Osteocyte (in vitro differentiated cells): ENCODE results near the gene AIPL1. TPM values are rescaled to one million over a fixed set of nuclear protein-coding genes. Genes with fewer than 3 reads are reported as not detected.
A peak's percentile ranks its signal among the peaks of the same experiment; 100 is the strongest.

Experiments used
- DNase-seq: peaks from one replicate; pipeline ENCODE4 v3.0.0; 2021; ENCODE audit warnings: mixed read lengths; ENCODE audit not compliant: unreplicated experiment; ENCODE audit errors: extremely low spot score
- H3K27ac Mint-ChIP-seq: one replicate; pipeline ENCODE4 v1.8.0; 2021; ENCODE audit warnings: mild to moderate bottlenecking, mixed read lengths; ENCODE audit not compliant: unreplicated experiment
- H3K27me3 Mint-ChIP-seq: one replicate; pipeline ENCODE4 v1.8.0; 2021; ENCODE audit warnings: mixed read lengths; ENCODE audit not compliant: unreplicated experiment
- H3K36me3 Mint-ChIP-seq: one replicate; pipeline ENCODE4 v1.8.0; 2021; ENCODE audit warnings: mixed read lengths; ENCODE audit not compliant: unreplicated experiment
- H3K4me1 Mint-ChIP-seq: one replicate; pipeline ENCODE4 v1.8.0; 2021; ENCODE audit warnings: mixed read lengths; ENCODE audit not compliant: unreplicated experiment
- H3K4me3 Mint-ChIP-seq: one replicate; pipeline ENCODE4 v1.8.0; 2021; ENCODE audit warnings: mild to moderate bottlenecking, moderate library complexity, mixed read lengths; ENCODE audit not compliant: unreplicated experiment
- H3K9me3 Mint-ChIP-seq: one replicate; pipeline ENCODE4 v1.8.0; 2021; ENCODE audit warnings: mixed read lengths; ENCODE audit not compliant: unreplicated experiment
- total RNA-seq: library from RNA; stranded (reverse); gene quantifications from 2 replicates; pipeline ENCODE4 v1.2.1, GENCODE V29; 2021
- TF ChIP-seq, protein P1 (sequence below): fragments of 200-600 bp; sonication (generic); IDR thresholded peaks from 2 replicates; pipeline ENCODE4 v1.5.0; 2021; ENCODE audit warnings: antibody characterized with exemption, mild to moderate bottlenecking, moderate library complexity

AIPL1 gene
- total RNA-seq, 1 donor from 2014 or later: not detected

DNA sequence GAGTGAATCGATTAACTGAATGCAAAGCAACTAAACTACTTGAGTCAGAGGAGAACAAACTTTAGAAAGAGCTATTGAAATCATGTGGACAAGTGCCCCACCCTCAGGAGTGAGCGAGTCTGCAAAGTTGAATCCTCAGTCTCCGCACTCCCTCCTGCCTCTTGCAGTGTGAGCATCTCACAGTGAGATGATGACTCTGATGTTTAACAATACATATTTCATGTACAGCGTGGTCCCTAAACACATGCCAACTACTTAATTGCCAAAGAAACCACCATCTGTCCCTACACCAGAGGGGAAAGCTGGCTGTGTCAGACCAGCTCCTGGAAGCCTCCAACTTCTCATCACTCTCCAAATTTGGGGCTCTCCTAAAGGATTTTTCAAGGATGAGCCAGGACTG, 40.5 kb upstream of the AIPL1 start:
- Mint-ChIP-seq H3K9me3 (no peaks in the 10 kb centered on the region), H3K27me3 (no peaks in the 10 kb centered on the region), H3K27ac (no peak overlapping the region), H3K4me3 (no peak overlapping the region), H3K4me1 (peaks cover 15% of the 10 kb centered on the region), H3K36me3 (no peaks in the 10 kb centered on the region)
- DNase-seq: no peak
- TF ChIP-seq, protein P1, sequence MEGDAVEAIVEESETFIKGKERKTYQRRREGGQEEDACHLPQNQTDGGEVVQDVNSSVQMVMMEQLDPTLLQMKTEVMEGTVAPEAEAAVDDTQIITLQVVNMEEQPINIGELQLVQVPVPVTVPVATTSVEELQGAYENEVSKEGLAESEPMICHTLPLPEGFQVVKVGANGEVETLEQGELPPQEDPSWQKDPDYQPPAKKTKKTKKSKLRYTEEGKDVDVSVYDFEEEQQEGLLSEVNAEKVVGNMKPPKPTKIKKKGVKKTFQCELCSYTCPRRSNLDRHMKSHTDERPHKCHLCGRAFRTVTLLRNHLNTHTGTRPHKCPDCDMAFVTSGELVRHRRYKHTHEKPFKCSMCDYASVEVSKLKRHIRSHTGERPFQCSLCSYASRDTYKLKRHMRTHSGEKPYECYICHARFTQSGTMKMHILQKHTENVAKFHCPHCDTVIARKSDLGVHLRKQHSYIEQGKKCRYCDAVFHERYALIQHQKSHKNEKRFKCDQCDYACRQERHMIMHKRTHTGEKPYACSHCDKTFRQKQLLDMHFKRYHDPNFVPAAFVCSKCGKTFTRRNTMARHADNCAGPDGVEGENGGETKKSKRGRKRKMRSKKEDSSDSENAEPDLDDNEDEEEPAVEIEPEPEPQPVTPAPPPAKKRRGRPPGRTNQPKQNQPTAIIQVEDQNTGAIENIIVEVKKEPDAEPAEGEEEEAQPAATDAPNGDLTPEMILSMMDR: no peak

DNA sequence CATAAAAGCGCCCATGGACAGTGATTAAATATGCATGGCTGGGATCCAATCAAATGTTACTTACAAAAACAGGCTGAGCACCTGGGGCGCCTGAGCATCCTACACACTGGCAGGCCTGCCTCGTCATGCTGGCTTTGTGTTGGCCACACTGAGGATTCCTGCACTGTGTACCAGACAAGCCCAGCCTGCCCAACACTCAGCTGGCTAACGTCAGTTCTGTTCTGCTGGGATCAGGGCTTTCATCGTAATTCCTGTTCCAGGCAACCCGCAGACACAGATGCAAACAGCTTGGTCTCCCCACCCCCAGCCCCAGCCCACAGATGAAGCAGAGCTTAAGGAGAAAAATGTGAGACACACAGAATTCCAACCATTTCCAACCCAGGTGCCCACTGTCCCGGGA, 40.0 kb upstream of the AIPL1 start:
- TF ChIP-seq, protein P1: no peak

DNA sequence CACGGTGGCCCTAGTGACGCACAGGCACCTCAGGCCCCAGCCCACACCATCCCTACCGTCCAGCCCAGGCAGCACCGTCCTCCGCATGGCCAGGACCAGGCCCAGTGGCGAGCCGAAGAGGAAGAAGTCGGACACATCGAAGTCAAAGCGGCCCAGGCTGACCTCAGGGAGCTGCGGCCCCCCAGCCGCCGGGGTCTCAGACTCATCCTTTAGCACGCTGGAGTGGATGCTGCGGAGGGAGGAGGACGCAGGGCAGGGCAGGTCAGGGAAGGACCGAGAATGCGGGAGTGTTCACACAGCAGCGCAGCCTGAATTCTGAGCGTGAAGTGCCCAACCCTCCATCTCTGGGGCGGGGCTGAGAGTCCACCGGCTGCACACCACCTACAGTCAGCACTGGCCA, 39.5 kb upstream of the AIPL1 start:
- H3K27ac Mint-ChIP-seq: no peak overlapping the region
- TF ChIP-seq, protein P1: no peak
- peaks cover 18% of the 10 kb centered on the region for H3K4me1 Mint-ChIP-seq
- no peaks in the 10 kb centered on the region for H3K36me3 Mint-ChIP-seq
- no peak for DNase-seq
- H3K4me3 Mint-ChIP-seq: no peak overlapping the region
- H3K27me3 Mint-ChIP-seq: no peaks in the 10 kb centered on the region
- H3K9me3 Mint-ChIP-seq: no peaks in the 10 kb centered on the region

More for the DNA sequence above, 40.0 kb upstream of the AIPL1 start:
- Mint-ChIP-seq H3K27me3 (no peaks in the 10 kb centered on the region), H3K27ac (no peak overlapping the region), H3K4me1 (peaks cover 18% of the 10 kb centered on the region), H3K4me3 (no peak overlapping the region), H3K9me3 (no peaks in the 10 kb centered on the region), H3K36me3 (no peaks in the 10 kb centered on the region)
- no peak for DNase-seq

DNA sequence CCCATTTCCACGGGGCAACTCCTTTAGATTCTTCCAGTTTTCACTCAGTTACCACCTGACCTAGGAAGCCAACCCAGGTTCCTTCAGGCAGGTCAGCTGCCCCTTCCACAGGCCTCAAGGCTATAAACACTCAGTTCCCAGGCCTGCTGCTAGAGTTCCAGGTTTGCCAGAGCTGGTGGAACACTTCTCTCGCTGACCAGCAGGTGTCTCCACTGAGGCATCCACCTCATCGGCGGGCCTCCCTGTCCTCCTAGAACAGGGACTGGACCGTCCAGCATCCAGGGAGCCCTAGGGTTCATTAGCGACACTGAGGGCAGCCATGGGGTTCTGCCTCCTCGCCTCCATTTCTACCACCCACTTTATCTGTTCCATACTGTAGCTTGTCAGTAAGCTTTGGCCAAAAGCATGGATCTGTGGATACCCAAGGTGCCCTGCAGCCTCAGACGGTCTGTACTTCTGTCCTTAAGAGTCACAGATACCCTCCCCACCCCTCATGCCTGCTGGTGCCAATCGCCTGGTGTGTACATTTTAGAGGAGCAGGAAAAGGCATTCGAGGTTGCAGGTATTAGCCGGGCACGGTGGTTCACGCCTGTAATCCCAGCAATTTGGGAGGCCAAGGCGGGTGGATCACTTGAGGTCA, 38.3 kb upstream of the AIPL1 start:
- H3K27me3 Mint-ChIP-seq: no peaks in the 10 kb centered on the region
- TF ChIP-seq, protein P1: peak; percentile 94
- H3K4me3 Mint-ChIP-seq: no peak overlapping the region
- no peak overlapping the region for H3K27ac Mint-ChIP-seq
- peak; percentile 92 for DNase-seq
- no peaks in the 10 kb centered on the region for H3K9me3 Mint-ChIP-seq
- H3K4me1 Mint-ChIP-seq: peaks cover 18% of the 10 kb centered on the region
- H3K36me3 Mint-ChIP-seq: no peaks in the 10 kb centered on the region

DNA sequence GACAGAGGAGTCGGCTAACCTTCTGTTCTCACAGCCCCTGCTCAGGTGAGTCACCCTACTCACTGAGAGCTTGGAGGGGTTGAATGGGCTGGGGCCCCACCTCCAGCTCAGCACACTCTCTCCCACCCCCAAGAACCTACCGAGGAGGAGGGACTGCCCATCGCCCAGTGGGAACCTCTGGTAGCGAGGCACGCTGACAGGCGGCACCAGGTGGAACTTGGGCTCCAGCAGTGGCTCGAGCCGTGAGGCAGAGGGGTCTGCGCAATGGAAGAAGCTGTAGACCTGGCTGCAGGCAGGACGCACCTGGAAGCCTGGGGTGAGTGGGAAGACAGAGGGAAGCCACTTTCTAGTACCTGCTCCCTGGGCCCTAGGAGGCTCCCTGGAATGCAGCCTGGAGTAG, 37.6 kb upstream of the AIPL1 start:
- H3K27me3 Mint-ChIP-seq: no peaks in the 10 kb centered on the region
- DNase-seq: no peak
- TF ChIP-seq, protein P1: no peak

More for the DNA sequence above, 37.6 kb upstream of the AIPL1 start:
- Mint-ChIP-seq H3K9me3 (no peaks in the 10 kb centered on the region), H3K27ac (no peak overlapping the region), H3K4me1 (peaks cover 18% of the 10 kb centered on the region), H3K4me3 (no peak overlapping the region), H3K36me3 (no peaks in the 10 kb centered on the region)
